Measurements from ENCODE around the gene PREX1.

The PREX1 gene

GRCh38 chr20:48649104-48649626, 178.6 kb downstream of the PREX1 start:
- no peak for DNase-seq

GRCh38 chr20:48648482-48649051, 179.2 kb downstream of the PREX1 start:
- DNase-seq = no peak

GRCh38 chr20:48647858-48648257, 179.9 kb downstream of the PREX1 start:
- DNase-seq = no peak

GRCh38 chr20:48645666-48646065, 182.1 kb downstream of the PREX1 start:
- DNase-seq = no peak

- no peak for DNase-seq
Observed at GRCh38 chr20:48644286-48644828, 183.4 kb downstream of the PREX1 start.

- no peak for DNase-seq
Observed at GRCh38 chr20:48642105-48642880, 185.5 kb downstream of the PREX1 start.

- DNase-seq = no peak
Observed at GRCh38 chr20:48640871-48641270, 186.9 kb downstream of the PREX1 start.

- DNase-seq = no peak
Observed at GRCh38 chr20:48639899-48640298, 187.9 kb downstream of the PREX1 start.

- no peak for DNase-seq
Observed at GRCh38 chr20:48638546-48638945, 189.3 kb downstream of the PREX1 start.

GRCh38 chr20:48637461-48637860, 190.3 kb downstream of the PREX1 start:
- DNase-seq = no peak

- no peak for DNase-seq
Observed at GRCh38 chr20:48636301-48636700, 191.5 kb downstream of the PREX1 start.

- DNase-seq = peak; percentile 24 to 54
Observed at GRCh38 chr20:48635791-48636267, 192.0 kb downstream of the PREX1 start.

- no peak for DNase-seq
Observed at GRCh38 chr20:48635361-48635760, 192.4 kb downstream of the PREX1 start.

GRCh38 chr20:48634641-48635040, 193.2 kb downstream of the PREX1 start:
- no peak for DNase-seq

GRCh38 chr20:48633620-48634257, 194.1 kb downstream of the PREX1 start:
- DNase-seq = no peak

GRCh38 chr20:48632825-48633619, 194.8 kb downstream of the PREX1 start:
- DNase-seq = no peak

- no peak for DNase-seq
Observed at GRCh38 chr20:48632017-48632824, 195.6 kb downstream of the PREX1 start.

- no peak for DNase-seq
Observed at GRCh38 chr20:48631114-48632016, 196.4 kb downstream of the PREX1 start.

GRCh38 chr20:48630342-48631075, 197.3 kb downstream of the PREX1 start:
- no peak for DNase-seq

- DNase-seq = no peak
Observed at GRCh38 chr20:48629960-48630315, 197.9 kb downstream of the PREX1 start.

Measured in AML-193 (cell line).